HG03060 (cell line): ENCODE measurements around the gene TNFRSF25.

Experiments used
- ATAC-seq: cut with Tn5 transposase; IDR thresholded peaks from one replicate; pipeline ENCODE4 v1.9.1; 2021; ENCODE audit warnings: low read depth, moderate number of reproducible peaks; ENCODE audit not compliant: unreplicated experiment

The TNFRSF25 gene

GRCh38 chr1:6466023-6466422, at the start of gene TNFRSF25:
TSS of gene TNFRSF25 (minus strand) at chr1:6466173. CDS start at chr1:6466107, 66 bp downstream.
- ATAC-seq: no peak

- ATAC-seq: no peak
Measured at GRCh38 chr1:6515771-6516170, 49.8 kb upstream of the TNFRSF25 start.

GRCh38 chr1:6513320-6513801, 47.4 kb upstream of the TNFRSF25 start:
- no peak for ATAC-seq

- ATAC-seq: no peak
Measured at GRCh38 chr1:6512908-6513280, 46.9 kb upstream of the TNFRSF25 start.

GRCh38 chr1:6512245-6512907, 46.4 kb upstream of the TNFRSF25 start:
- no peak for ATAC-seq

- ATAC-seq: no peak
Measured at GRCh38 chr1:6511561-6512244, 45.7 kb upstream of the TNFRSF25 start.

GRCh38 chr1:6511056-6511455, 45.1 kb upstream of the TNFRSF25 start:
- ATAC-seq: no peak

GRCh38 chr1:6510493-6510892, 44.5 kb upstream of the TNFRSF25 start:
- no peak for ATAC-seq

GRCh38 chr1:6509919-6510291, 43.9 kb upstream of the TNFRSF25 start:
- no peak for ATAC-seq

GRCh38 chr1:6509220-6509918, 43.4 kb upstream of the TNFRSF25 start:
- ATAC-seq: no peak

GRCh38 chr1:6508816-6509189, 42.8 kb upstream of the TNFRSF25 start:
- no peak for ATAC-seq

GRCh38 chr1:6508154-6508815, 42.3 kb upstream of the TNFRSF25 start:
- ATAC-seq: no peak

GRCh38 chr1:6507461-6507911, 41.5 kb upstream of the TNFRSF25 start:
- ATAC-seq: no peak

- no peak for ATAC-seq
Measured at GRCh38 chr1:6507037-6507428, 41.1 kb upstream of the TNFRSF25 start.

GRCh38 chr1:6506210-6507036, 40.5 kb upstream of the TNFRSF25 start:
- no peak for ATAC-seq

- no peak for ATAC-seq
Measured at GRCh38 chr1:6505367-6506209, 39.6 kb upstream of the TNFRSF25 start.

GRCh38 chr1:6504887-6505286, 38.9 kb upstream of the TNFRSF25 start:
- ATAC-seq: no peak

GRCh38 chr1:6503884-6504602, 38.1 kb upstream of the TNFRSF25 start:
- ATAC-seq: no peak
